CD4-positive, CD25-positive, alpha-beta regulatory T cell (primary cell): ENCODE data around the gene APOBEC3H. TPM values are rescaled to one million over a fixed set of nuclear protein-coding genes. Genes with fewer than 3 reads are reported as not detected.
"Not testable (repeated sequence)": the region's sequence is repeated elsewhere in the genome, so short reads cannot be mapped to it uniquely, and the experiment has no call there.

Source experiments
- ATAC-seq, 2 donors: fragments of 150-1000 bp; cut with Tn5 transposase; one replicate each; pipeline ENCODE4 v1.10.0; 2021; ENCODE audit warnings: low read depth in 2 of 2, moderate number of reproducible peaks in 2 of 2, moderate library complexity in 1 of 2
- DNase-seq, 3 donors: peaks; one replicate each; pipeline versions ENCODE4 v3.0.0 to v3.0.0-alpha.2; 2012 to 2022; ENCODE audit warnings: mixed read lengths in 1 of 3
- H3K27ac ChIP-seq: one replicate; pipeline ENCODE4 v1.7.0; 2013; ENCODE audit warnings: mild to moderate bottlenecking, low read length; ENCODE audit not compliant: insufficient read depth, poor library complexity, severe bottlenecking
- H3K27me3 ChIP-seq: one replicate; pipeline ENCODE4 v1.7.0; 2013; ENCODE audit warnings: low read length; ENCODE audit not compliant: control insufficient read depth, insufficient read depth
- H3K36me3 ChIP-seq: one replicate; pipeline ENCODE4 v1.7.0; 2013; ENCODE audit warnings: mild to moderate bottlenecking, low read length, moderate library complexity; ENCODE audit not compliant: control insufficient read depth, insufficient read depth
- H3K4me1 ChIP-seq: 2 replicates; pipeline ENCODE4 v1.7.0; 2013; ENCODE audit warnings: mild to moderate bottlenecking, low read length; ENCODE audit not compliant: insufficient read depth, control insufficient read depth, poor library complexity, severe bottlenecking
- H3K4me3 ChIP-seq: one replicate; pipeline ENCODE4 v1.7.0; 2013; ENCODE audit warnings: low read depth, mild to moderate bottlenecking, low read length, moderate library complexity
- H3K9me3 ChIP-seq, 2 experiments: 1 replicate in 1 of 2; 2 replicates in 1 of 2; pipeline ENCODE4 v1.7.0; 2013; ENCODE audit warnings: low read length in 2 of 2, mild to moderate bottlenecking in 1 of 2, moderate library complexity in 1 of 2; ENCODE audit not compliant: control insufficient read depth in 2 of 2
- H3K27ac Mint-ChIP-seq, 3 donors: one replicate each; pipeline ENCODE4 v1.8.0; 2020 to 2022; ENCODE audit warnings: mild to moderate bottlenecking in 3 of 3, mixed read lengths in 3 of 3, moderate library complexity in 2 of 3
- H3K27me3 Mint-ChIP-seq: one replicate; pipeline ENCODE4 v1.8.0; 2022; ENCODE audit warnings: mild to moderate bottlenecking, mixed read lengths
- H3K36me3 Mint-ChIP-seq: one replicate; pipeline ENCODE4 v1.8.0; 2020; ENCODE audit warnings: mixed read lengths
- H3K4me1 Mint-ChIP-seq, 4 donors: one replicate each; pipeline ENCODE4 v1.8.0; 2020 to 2022; ENCODE audit warnings: mixed read lengths in 4 of 4, mild to moderate bottlenecking in 1 of 4
- H3K4me3 Mint-ChIP-seq, 4 donors: one replicate each; pipeline ENCODE4 v1.8.0; 2020 to 2022; ENCODE audit warnings: mild to moderate bottlenecking in 4 of 4, mixed read lengths in 4 of 4, moderate library complexity in 3 of 4
- H3K9me3 Mint-ChIP-seq, 7 donors: one replicate each; pipeline ENCODE4 v1.8.0; 2020 to 2022; ENCODE audit warnings: mixed read lengths in 7 of 7, mild to moderate bottlenecking in 3 of 7, moderate library complexity in 2 of 7
- polyA plus RNA-seq, 4 donors: library from polyadenylated mRNA; unstranded; fragments of 300-500 nt; fragmentation: Illumina TruSeq; gene quantifications; one replicate each; pipeline ENCODE4 v1.2.3, GENCODE V29; 2021
- total RNA-seq: library from RNA; stranded (reverse); gene quantifications from one replicate; pipeline ENCODE4 v1.2.3, GENCODE V29; 2022

The APOBEC3H gene
- total and polyA plus RNA-seq, 5 donors from 2014 or later, result 1.7 to 7.8 (median 2.6) TPM

DNA sequence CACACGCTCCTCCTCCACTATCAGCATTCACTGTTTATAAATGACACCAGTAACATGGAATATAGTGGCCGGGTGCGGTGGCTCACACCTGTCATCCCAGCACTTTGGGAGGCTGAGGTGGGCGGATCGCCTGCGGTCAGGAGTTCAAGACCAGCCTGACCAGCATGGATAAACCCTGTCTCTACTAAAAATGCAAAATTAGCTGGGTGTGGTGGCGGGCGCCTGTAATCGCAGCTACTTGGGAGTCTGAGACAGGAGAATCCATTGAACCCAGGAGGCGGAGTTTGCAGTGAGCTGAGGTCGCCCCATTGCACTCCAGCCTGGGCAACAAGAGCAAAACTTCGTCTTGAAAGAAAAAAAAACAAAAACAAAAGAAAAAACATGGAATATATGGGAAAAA, 19.1 kb upstream of the APOBEC3H start:
- H3K27me3 ChIP-seq, DNase-seq, H3K27me3 Mint-ChIP-seq, H3K9me3 Mint-ChIP-seq, H3K9me3 ChIP-seq, ATAC-seq: not testable (repeated sequence)
- Histone ChIP-seq H3K27ac (peak overlapping the region; percentile 85), H3K4me1 (peaks cover 33% of the 10 kb centered on the region), H3K36me3 (peaks cover 19% of the 10 kb centered on the region), H3K4me3 (peak overlapping the region; percentile 85)
- peaks cover 0 to 58% (median 30%) of the 10 kb centered on the region in 4 donors for H3K4me1 Mint-ChIP-seq
- H3K27ac Mint-ChIP-seq, result peak overlapping the region; percentile 90 to 96 (median 91)
- H3K4me3 Mint-ChIP-seq, result peak overlapping the region; percentile 85 to 96 (median 92)
- H3K36me3 Mint-ChIP-seq, result peaks cover 12% of the 10 kb centered on the region

DNA sequence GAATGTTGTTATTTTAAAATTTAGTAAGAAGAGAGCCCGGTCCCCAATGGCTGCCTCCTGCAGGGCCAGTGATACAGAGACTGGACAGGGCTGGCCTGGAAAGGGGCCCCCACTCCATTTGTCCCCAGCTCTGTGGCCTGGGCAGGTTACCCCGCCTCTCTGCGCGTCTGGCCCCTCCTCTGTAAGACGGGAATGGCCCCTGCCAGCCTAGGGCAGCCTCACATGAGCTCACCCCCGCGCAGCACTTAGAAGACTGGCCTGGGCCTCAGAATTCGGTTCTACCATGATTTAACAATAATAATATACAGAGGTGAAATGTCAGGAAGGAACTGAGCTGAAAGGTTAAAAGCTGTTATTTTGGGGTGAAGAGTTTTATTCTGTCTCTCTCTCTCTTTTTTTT, 18.7 kb upstream of the APOBEC3H start:
- Mint-ChIP-seq H3K4me3 (peak overlapping the region; percentile 85 to 96 (median 92)), H3K27ac (peak overlapping the region in 2 of 3 donors; percentile 90 to 96), H3K9me3 (no peaks in the 10 kb centered on the region), H3K4me1 (peaks cover 0 to 62% (median 30%) of the 10 kb centered on the region in 4 donors), H3K27me3 (no peaks in the 10 kb centered on the region), H3K36me3 (peaks cover 12% of the 10 kb centered on the region)
- H3K27ac ChIP-seq, result peak overlapping the region; percentile 85
- H3K36me3 ChIP-seq, result peaks cover 19% of the 10 kb centered on the region
- DNase-seq, result no peak
- H3K4me3 ChIP-seq, result peak overlapping the region; percentile 85
- ATAC-seq, result no peak
- H3K4me1 ChIP-seq, result peaks cover 37% of the 10 kb centered on the region
- H3K9me3 ChIP-seq, result no peaks in the 10 kb centered on the region
- H3K27me3 ChIP-seq, result no peaks in the 10 kb centered on the region

DNA sequence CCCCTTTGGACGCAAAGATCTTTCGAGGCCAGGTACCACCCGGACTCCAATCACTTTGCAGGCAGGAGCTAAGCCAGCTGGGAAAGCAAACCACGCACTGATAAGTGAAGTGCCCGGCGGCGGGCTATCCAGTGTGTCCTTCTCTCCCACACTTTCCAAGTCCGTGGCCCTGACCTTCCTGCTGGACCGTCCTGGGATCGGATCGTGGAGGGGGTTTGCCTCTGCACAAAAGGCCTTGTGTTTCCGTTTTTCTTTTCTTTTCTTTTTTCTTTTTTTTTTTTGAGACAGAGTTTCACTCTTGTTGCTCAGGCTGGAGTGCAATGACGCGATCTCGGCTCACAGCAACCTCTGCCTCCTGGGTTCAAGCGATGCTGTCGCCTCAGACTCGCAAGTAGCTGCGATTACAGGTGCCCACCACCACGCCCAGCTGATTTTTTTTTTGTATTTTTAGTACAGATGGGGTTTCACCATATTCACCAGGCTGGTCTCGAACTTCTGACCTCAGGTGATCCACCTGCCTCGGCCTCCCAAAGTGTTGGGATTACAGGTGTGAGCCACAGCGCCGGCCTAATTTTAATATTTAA, 17.9 kb upstream of the APOBEC3H start:
- peaks cover 0 to 63% (median 26%) of the 10 kb centered on the region in 4 donors for H3K4me1 Mint-ChIP-seq
- H3K4me3 Mint-ChIP-seq, result peak overlapping the region; percentile 85 to 96 (median 92)
- Histone ChIP-seq H3K4me1 (peaks cover 41% of the 10 kb centered on the region), H3K36me3 (peaks cover 19% of the 10 kb centered on the region)
- H3K27me3 Mint-ChIP-seq, H3K4me3 ChIP-seq, H3K27ac ChIP-seq, ATAC-seq, H3K9me3 ChIP-seq, DNase-seq, H3K27me3 ChIP-seq, H3K9me3 Mint-ChIP-seq: not testable (repeated sequence)
- peak overlapping the region in 1 of 3 donors; percentile 90 for H3K27ac Mint-ChIP-seq
- H3K36me3 Mint-ChIP-seq, result peaks cover 12% of the 10 kb centered on the region

DNA sequence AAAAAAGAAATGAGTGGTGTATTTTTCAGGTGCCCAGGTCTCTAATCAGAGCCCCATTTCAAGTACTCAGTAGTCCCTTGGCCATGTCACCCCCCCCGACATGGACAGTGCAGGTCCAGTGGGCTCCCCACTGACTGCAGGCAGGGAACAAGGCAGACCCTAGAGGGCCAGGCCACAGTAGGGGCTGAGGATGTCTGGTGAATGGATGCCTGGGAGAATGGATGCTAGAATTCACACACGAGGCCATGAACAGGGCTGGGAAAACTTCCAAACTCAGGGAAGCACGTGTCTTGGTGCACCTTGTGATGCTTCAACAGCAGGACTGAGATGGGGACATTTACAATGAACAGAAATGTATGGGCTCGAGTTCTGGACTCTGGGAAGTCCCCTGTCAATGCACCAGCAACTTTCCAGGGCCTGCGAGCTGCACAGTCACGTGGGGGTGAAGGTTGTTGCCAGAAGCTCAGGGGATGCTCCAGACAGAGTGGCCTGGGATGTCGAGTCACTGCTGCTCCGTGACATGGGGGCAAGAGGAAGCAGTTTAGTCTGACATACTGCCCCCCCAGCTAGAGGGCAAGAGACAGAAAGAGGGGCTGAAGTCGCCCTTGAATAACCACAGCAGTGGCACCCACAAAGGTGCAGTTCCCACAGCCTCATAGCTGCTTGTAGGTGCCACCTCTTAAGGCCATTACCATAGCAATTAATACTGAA, 16.8 kb upstream of the APOBEC3H start:
- Histone ChIP-seq H3K27me3 (no peaks in the 10 kb centered on the region), H3K36me3 (peaks cover 19% of the 10 kb centered on the region), H3K9me3 (no peaks in the 10 kb centered on the region), H3K4me1 (peaks cover 41% of the 10 kb centered on the region), H3K27ac (peak overlapping the region; percentile 14), H3K4me3 (no peak overlapping the region)
- H3K9me3 Mint-ChIP-seq, result no peaks in the 10 kb centered on the region
- peaks cover 12% of the 10 kb centered on the region for H3K36me3 Mint-ChIP-seq
- peak overlapping the region; percentile 66 to 85 (median 76) for H3K27ac Mint-ChIP-seq
- DNase-seq, result no peak
- no peaks in the 10 kb centered on the region for H3K27me3 Mint-ChIP-seq
- H3K4me3 Mint-ChIP-seq, result peak overlapping the region in 3 of 4 donors; percentile 26 to 66 (median 32)
- H3K4me1 Mint-ChIP-seq, result peaks cover 0 to 59% (median 23%) of the 10 kb centered on the region in 4 donors
- no peak for ATAC-seq

DNA sequence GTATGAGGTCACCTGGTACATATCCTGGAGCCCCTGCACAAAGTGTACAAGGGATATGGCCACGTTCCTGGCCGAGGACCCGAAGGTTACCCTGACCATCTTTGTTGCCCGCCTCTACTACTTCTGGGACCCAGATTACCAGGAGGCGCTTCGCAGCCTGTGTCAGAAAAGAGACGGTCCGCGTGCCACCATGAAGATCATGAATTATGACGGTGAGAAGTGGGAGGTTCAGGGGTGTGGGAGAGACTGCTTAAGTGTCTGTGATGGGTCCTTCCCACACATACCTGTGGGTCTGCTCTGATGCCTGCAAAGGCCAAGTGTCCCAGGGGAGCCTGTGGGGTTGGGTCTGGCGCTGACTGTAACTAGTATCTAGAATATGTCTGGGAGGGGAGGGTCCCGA, 16.0 kb upstream of the APOBEC3H start:
- Histone ChIP-seq H3K4me1 (peaks cover 41% of the 10 kb centered on the region), H3K9me3 (no peaks in the 10 kb centered on the region), H3K36me3 (peaks cover 19% of the 10 kb centered on the region), H3K27ac (peak overlapping the region; percentile 33), H3K4me3 (no peak overlapping the region), H3K27me3 (no peaks in the 10 kb centered on the region)
- peak overlapping the region; percentile 3 to 86 (median 85) for H3K27ac Mint-ChIP-seq
- ATAC-seq (no peak), DNase-seq (no peak)
- no peaks in the 10 kb centered on the region for H3K27me3 Mint-ChIP-seq
- peaks cover 12% of the 10 kb centered on the region for H3K36me3 Mint-ChIP-seq
- H3K4me3 Mint-ChIP-seq, result peak overlapping the region; percentile 36 to 78 (median 60)
- H3K9me3 Mint-ChIP-seq, result no peaks in the 10 kb centered on the region
- peaks cover 0 to 55% (median 25%) of the 10 kb centered on the region in 4 donors for H3K4me1 Mint-ChIP-seq

DNA sequence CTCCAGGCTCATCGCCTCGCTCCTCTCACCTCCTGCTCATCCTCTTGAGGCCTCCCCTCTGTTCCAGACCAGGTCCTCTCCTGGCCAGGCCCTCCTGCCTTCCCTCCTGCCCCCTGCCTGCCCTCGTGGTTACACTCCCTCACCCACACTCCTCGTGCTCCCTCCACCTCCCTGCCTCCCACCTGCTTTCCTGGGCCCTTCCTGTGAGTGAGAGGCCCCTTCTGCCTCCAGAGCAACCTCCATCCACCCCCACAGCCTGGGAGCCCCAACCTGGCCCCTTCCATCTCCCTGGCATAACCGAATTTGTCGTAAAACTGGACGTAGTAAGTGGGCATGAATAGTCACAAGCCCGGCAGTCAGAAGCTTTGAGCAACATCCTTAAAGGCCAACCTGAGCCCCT, 15.4 kb upstream of the APOBEC3H start:
- Histone ChIP-seq H3K9me3 (no peaks in the 10 kb centered on the region), H3K27me3 (no peaks in the 10 kb centered on the region), H3K27ac (peak overlapping the region; percentile 33), H3K36me3 (peaks cover 22% of the 10 kb centered on the region), H3K4me1 (peaks cover 41% of the 10 kb centered on the region), H3K4me3 (no peak overlapping the region)
- H3K4me1 Mint-ChIP-seq, result peaks cover 0 to 54% (median 26%) of the 10 kb centered on the region in 4 donors
- no peaks in the 10 kb centered on the region for H3K27me3 Mint-ChIP-seq
- peak overlapping the region in 2 of 3 donors; percentile 85 to 86 for H3K27ac Mint-ChIP-seq
- no peaks in the 10 kb centered on the region for H3K9me3 Mint-ChIP-seq
- DNase-seq (no peak), ATAC-seq (no peak)
- peaks cover 16% of the 10 kb centered on the region for H3K36me3 Mint-ChIP-seq
- peak overlapping the region in 2 of 4 donors; percentile 50 to 66 for H3K4me3 Mint-ChIP-seq

DNA sequence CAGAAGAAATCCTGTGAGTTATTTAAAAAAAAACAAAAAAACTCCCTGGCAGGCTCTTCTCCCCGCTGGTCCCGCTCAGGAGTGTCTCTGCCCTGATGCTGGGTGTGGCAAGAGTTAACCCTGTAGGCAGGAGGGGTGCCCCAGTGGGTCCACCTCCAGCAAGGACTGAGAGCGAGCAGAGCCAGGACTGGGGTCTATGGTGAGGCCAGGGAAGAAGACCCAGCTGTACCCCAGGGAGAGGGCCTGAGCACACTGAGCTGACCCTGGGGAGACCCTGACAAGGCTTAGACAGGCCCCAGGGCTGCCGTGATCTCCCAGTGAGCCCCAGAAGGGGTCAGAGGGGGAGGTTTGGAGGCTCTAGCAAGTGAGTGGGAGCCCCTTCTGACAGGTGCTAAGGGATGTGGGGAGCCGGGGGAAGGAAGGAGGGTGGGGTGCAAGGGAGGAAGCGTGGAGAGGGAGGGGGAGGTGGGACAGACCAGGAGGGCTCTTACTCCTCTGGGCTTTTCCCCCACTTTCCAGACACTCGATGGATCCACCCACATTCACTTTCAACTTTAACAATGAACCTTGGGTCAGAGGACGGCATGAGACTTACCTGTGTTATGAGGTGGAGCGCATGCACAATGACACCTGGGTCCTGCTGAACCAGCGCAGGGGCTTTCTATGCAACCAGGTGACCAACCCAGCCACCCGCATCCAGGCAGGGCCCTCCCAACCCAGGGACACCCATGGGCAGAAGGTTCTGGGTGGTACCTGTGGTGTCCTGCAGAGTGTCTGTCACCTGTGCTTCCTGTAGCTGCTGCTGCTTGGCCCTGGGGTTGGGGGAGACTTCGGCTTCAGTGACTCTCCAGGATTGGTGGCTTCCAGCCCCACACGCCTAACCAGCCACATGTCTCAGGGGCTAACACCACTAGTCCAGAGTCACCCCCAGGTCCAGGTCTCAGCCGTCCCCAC, 13.6 kb upstream of the APOBEC3H start:
- Mint-ChIP-seq H3K4me1 (peaks cover 4 to 52% (median 23%) of the 10 kb centered on the region in 4 donors), H3K27me3 (no peaks in the 10 kb centered on the region)

More for the DNA sequence above, 13.6 kb upstream of the APOBEC3H start:
- Histone ChIP-seq H3K27me3 (no peaks in the 10 kb centered on the region), H3K9me3 (no peaks in the 10 kb centered on the region), H3K4me1 (peaks cover 31% of the 10 kb centered on the region), H3K27ac (peak overlapping the region; percentile 41), H3K36me3 (peaks cover 26% of the 10 kb centered on the region), H3K4me3 (no peak overlapping the region)
- H3K9me3 Mint-ChIP-seq, result no peaks in the 10 kb centered on the region
- no peak overlapping the region for H3K4me3 Mint-ChIP-seq
- DNase-seq, result no peak
- no peak for ATAC-seq
- H3K36me3 Mint-ChIP-seq, result peaks cover 22% of the 10 kb centered on the region
- H3K27ac Mint-ChIP-seq, result peak overlapping the region in 1 of 3 donors; percentile 67
